GM18861 (cell line): Measurements from ENCODE around the gene ZNF793.

Experiments used
- ATAC-seq: cut with Tn5 transposase; IDR thresholded peaks from one replicate; pipeline ENCODE4 v1.9.1; 2021; ENCODE audit not compliant: unreplicated experiment

ZNF793 gene

DNA sequence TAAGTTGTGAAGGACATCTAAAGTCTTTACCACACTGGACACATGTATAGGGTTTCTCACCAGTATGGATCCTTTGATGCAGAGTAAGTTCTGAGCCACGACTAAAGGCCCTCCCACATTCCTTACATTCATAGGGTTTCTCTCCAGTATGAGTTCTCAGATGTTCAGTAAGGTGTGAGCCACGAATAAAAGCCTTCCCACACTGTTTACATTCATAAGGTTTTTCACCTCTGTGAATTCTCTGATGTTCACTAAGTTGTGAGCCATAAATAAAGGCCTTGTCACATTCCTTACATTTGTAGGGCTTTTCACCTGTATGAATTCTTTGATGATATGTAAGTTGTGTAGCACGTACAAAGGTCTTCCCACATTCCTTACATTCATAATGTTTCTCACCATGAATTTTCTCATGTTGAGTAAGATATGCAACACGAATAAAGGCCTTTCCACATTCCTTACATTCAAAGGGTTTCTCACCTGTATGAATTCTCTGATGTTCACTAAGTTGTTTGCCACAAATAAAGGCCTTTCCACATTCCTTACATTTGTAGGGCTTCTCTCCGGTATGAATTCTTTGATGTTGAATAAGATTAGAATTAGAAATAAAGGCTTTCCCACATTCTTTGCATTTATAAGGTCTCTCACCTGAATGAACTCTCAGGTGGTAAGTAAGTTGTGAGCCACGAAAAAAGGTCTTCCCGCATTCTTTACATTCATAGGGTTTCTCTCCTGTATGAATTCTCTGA, 58.1 kb downstream of the ZNF793 start:
- no peak for ATAC-seq

DNA sequence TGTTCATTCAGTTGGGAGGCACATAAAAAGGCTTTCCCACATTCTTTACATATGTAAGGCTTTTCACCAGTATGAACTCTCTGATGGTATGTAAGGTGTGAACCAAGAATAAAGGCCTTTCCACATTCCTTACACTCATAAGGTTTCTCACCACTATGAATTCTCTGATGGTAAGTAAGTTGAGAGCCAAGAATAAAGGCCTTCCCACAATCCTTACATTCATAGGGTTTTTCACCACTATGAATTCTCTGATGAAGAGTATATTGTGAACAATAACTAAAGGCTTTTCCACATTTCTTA, 58.6 kb downstream of the ZNF793 start:
- no peak for ATAC-seq

DNA sequence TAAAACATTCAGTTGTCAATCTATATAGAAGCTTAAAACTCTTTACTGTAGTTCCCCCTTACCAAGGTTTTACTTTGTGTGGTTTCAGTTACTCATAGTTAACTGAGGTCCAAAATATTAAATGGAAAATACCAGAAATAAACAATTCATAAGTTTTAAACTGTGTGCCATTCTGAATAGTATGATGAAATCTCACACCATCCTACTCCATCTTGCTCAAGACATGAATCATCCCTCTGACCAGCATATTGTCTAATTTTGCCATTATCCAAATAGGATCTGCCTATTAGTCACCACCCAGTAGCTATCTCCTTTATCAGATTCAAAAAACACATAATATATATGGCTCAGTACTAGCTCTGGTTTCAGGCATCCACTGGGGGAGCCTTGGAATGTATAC, 65.5 kb downstream of the ZNF793 start:
- ATAC-seq = no peak

DNA sequence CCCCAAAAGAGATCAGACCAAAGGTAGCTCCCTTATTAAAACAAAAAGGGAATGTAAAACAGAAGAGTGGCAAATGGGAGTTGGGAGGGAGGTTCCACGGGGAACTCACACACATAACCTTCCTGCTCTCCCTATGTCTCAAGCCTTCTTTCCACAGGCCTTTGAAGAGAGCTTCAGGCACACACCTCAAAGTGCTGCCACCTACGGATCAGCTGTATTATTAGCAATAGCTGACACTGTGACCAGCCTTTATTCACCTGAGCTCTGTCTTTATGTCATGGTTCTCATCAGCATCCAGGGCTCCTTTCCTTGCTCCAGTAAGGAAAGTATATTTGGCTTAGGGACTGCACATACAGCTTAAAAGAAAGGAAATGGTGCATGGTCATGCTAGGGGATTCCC, 76.6 kb downstream of the ZNF793 start:
- no peak for ATAC-seq
